ENCODE results near the gene CD46.

CD46 gene

DNA sequence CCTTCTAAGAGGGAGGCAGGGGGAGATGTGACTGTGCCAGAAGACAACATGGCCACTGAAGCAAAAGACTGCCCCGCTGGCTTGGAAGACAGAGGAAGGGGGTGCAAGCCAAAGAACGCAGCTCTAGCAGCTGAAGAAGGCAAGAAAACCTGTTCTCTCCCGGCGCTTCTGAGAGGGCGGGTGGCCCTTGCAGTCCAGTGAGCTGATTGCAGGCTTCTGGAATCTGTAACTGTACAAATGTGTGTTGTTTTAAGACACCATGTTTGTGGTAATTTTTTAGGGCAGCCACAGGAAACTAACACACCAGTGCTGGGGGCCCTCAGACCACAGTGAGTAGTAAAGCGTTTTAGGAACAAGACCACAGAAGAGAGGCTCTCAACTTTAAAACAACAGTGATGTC, 47.0 kb downstream of the CD46 start:
- DNase-seq = peak; percentile 11

GRCh38 chr1:207799989-207800648, 48.3 kb downstream of the CD46 start:
- no peak for DNase-seq

DNA sequence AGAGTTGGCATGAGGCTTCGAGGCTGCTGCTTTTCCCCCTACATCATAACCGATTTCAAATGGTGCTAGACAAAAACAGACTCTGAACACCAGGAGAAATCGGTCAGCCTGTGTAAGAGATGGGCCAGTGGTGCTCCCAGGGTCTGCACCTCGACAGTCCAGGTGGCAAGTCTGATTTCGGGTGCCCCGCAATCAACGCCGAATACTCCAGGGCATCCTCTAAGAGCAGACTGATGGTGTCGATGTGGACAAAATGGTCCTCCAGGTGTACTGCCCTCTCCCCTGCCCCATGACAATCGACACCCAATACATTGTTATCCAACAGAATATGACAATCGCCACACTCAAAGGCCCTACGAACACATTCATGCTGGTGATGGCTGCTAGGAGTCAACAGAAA, 50.0 kb downstream of the CD46 start:
- no peak for DNase-seq

DNA sequence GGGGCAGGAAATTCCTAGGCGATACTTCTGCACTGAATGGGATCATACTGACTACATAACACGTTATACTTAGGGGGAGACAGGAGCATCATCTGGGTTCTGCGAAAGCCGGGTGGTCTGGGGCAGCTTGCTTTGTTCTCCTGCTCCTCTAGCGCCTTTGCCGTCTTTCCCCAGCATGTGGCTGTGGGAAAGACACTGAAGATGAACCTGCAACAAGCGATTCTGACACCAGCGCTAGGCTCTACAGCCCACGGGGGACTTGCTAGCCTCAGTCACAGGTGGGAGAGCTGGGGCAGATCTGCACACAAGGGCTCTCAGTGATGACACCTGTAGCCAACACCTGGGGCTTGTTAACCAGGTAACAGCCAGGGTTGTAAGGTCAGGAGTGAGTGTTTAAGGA, 51.8 kb downstream of the CD46 start:
- no peak for DNase-seq

DNA sequence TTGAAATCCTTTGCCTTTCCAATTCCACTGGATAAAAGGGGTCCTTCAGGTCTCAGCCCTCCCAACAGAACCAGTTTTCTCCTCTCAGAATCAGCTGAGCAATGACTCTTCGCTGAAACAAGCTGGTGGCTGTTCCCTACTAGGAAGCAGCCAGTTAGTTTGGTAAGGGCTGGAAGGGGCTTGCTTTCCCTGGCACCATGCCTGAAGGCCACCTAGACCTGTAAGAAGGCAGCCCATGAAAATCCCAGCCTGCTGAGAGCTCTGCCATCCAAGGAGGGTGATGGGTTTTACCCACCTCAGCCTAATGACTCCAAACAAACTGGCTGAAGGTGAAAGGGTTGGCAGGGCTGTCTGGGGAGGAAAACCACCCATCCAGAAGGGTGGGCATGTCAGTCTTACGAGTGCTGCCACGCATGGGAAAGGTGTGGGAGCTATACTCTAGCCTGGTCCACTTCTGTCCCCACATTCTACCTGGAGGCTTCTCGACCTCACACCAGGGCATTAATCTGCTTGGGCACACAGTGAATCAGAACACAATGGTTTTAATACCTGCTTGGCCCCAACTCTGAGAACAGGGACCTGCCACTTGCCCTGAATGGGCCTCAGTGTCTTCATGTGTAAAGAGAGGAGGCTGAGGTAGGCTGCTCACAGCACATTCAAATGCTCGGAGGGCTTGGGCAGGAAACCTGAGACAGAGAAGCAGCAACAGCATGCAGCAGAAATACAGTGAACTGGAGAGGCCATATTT, 53.0 kb downstream of the CD46 start:
- no peak for DNase-seq

DNA sequence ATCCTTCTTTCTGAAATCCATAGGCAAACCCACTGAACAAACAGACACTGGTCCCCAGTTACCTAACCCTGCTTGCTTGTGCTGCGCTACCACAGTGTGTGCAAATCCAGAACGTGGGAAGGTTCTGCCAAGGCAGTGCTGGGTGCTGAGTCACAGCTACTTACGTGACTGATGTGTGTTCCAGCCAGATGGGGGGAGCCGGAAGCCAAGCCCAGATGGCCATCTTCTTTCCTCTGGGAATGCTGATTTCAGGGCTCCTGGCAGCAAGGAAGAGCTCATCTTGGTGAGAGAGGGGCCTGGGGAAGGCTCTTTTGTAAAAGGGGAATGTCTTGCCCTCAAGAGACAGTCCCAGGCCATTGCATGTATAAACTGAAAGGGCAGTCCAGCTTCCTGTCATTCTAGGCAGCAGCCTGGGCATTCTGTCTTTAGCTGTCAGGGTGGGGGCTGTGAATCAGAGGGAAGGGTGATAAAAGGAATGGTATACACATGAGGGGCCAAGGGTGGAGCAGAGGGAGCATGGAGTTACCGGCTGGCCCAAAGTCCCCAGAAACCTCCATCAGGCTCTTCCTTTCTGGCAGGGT, 54.1 kb downstream of the CD46 start:
- DNase-seq = no peak

DNA sequence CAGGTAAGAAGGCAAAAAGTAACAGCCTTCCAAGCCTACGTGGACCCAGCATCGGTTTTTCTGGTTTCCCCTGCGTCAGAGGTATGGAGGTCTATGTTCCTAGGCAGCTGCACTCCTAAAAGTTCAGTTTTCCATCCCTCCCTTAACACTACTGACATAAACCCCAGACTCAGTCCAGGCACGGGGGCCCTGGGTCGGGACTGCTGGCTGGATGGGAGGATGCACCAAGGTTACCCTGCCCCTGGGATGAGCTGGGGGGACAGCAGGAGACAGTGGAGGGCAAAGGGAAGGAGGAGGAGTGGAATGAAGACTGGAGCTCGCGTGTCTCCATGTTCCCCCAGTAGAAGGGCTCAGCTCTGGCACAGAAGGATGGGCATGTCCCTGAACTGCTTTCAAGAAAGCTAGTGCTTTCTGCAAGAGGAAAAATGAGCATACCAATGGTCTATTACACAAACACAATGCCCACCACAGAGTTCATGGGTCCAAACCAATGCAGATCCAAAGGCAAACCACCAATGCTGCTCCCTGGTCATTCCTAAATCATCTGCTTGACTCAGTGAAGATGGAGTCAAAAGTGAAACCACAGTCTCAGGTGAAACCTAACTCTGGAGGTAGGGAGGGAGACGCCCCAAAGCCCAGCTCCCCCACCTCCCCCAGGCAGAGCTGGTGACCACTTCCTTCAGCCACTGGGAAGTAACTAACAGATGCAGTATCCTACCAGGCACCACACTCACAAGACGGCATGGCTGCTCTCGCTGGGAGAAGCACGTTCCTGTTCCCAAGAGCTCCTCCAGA, 54.9 kb downstream of the CD46 start:
- DNase-seq = no peak

- DNase-seq = no peak
Observed at GRCh38 chr1:207807326-207807689, 55.5 kb downstream of the CD46 start.

- DNase-seq = no peak
Observed at GRCh38 chr1:207807690-207808321, 56.0 kb downstream of the CD46 start.

DNA sequence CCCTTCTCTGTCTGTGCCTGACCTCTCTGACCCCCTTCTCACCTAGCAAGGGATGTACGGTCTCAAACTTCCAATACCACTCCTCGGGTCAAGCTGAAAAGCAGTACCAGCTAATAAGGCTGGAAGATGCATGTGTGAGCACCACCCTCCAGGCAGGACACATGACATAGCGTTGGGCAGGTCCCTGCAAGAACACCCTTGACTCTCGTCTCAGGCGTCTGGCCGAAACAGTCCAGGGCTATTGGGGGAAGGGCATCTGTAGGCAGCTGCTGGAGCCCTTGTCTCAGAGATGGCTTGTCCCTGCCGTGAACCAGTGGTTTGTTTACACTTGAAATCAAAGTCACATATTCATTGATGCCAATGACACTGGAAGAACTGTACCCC, 56.5 kb downstream of the CD46 start:
- no peak for DNase-seq

GRCh38 chr1:207808911-207809555, 57.2 kb downstream of the CD46 start:
- DNase-seq = no peak

DNA sequence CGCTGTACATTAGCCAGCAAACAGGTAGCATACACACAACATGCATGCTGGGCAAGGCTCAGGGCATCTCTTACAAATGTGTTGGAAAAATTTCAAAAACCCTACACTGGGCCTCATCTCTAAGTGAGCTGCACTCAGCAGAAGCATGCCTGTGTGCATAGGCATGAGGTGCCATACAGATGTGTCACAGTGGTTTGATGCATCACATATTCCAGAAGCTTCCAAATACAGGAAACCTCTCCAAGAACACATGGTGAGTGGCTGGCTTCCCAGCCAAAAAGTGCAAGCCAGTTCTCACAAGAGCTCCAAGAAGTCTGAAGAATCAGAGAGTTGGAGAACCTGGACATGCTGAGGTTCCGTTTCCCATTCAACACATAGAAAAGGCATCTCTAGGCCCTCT, 58.3 kb downstream of the CD46 start:
- DNase-seq = no peak

- DNase-seq = no peak
Observed at GRCh38 chr1:207810606-207811295, 58.9 kb downstream of the CD46 start.

- no peak for DNase-seq
Observed at GRCh38 chr1:207811319-207811718, 59.5 kb downstream of the CD46 start.

- DNase-seq = no peak
Observed at GRCh38 chr1:207811920-207812720, 60.3 kb downstream of the CD46 start.

DNA sequence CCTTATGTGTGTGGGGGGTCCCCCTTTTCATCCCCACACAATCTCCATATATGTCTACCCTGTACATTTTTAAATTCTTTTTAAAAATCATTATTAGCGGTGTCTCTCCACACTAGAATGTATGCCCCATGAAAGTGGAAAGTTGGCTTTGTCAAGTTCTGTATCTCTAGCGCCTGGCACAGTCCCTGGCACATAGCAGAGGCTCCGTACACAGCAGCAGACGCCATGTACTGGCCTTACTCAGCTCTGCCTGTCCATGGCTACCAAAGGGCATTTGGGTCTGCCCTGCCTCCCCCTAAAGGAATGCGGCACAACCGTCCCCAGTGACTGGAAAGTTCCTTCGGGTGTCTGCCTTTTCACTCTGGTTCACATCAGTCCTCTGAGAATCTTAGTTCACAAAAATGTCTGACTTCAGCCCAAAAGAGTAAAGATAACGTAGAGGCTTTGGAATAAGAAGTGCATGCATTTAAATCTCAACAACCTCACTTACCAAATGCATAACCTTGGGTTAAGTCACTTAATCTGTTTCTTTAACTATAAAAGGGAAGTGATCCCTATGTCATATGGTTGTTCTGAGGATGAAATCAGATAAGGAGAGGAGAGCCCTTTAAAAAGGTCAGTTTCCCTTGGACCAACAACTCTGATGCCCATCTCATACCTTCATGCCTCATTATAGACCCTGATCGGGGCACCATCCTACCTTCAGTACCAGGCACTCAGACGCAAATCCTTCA, 61.1 kb downstream of the CD46 start:
- no peak for DNase-seq

- DNase-seq = no peak
Observed at GRCh38 chr1:207813512-207813881, 61.6 kb downstream of the CD46 start.

DNA sequence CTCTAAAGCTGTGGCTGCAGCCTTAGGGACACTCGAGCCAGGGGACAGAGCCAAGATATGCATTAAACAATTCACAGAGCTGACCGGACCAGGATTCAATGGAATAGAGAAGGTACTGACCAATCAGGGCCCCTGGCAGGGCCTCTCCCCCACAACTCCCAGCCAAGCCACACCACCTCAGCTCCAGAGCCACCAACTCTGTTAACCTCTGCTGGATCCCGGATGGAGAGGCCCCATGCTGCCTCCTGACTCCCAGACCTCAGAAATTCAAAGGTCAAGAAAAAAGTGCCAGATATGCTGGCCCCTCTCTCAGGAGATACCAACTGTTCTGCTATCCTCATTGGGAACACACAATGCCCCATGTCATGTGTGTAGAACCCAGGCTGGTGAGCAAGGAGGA, 62.1 kb downstream of the CD46 start:
- DNase-seq = no peak

DNA sequence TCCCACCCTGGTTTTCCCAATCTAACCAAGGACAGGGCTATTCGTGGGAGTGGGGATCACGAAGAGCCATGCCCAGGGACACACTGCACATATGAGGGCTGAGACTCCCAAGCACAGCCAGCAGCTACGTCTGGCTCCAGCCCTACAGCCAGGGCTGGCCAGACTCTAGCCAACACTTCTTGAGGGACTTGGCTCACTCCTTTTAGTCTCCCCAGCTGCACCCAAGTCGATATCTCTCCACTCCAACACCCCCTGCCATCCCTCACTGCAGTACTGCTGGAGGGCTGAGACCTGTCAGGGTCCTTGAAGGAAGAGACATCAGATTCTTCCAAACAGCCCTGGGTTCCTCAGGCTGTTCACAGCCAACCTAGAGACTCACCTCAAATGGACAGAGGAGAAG, 62.6 kb downstream of the CD46 start:
- no peak for DNase-seq

DNA sequence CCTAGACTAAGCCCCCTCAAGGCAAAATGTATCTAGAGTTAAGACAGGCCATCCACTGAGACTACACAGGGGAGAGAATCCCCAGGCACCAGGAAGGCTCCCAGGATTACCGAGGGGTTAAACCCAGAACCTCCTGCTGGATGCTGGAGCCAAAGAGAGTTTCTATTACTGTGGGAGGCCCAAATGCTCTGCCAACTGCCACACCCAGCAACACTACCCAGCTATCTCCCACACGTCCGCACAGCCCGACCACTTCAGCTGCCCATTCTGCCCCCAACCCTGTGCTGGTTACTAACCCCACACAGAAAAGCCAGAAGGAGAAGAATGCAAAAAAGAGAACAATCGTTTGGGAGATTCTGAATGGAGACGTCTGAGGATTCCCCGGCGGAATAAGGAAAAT, 63.6 kb downstream of the CD46 start:
- no peak for DNase-seq

DNA sequence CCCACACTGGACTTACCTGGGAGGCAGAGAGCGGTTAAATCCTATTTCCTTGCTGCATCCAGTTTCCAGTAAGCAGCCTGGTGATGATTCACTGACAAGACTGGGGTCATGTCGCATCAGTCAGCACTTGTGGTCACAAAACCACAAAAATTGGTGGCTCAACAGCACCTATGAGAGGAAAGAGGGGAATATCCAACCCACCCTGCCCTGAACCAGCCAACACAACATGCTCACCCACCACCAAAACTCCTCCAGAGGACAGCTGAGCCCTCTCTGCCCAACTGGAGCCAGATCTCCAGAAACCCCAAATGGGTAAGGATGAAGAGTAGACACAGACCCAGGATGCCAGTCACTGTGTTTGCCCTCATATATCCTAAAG, 64.0 kb downstream of the CD46 start:
- no peak for DNase-seq

Measured in activated gamma-delta T cell treated with Interleukin-2 at 50 U/mL for 16 hours (primary cell).